OCI-LY3 (cell line): ENCODE data around the gene UBE2E2.

Experiments
- H2AFZ ChIP-seq: fragments of 200-600, 300-600 bp; shearing (Covaris generic); 2 replicates; pipeline ENCODE4 v1.6.0; 2014; ENCODE audit warnings: antibody characterized with exemption, low read depth, low read length
- H3K27ac ChIP-seq: fragments of 200-600, 300-600 bp; sonication (generic); 2 replicates; pipeline ENCODE4 v1.5.1; 2014; ENCODE audit warnings: mild to moderate bottlenecking, low read length, moderate library complexity, mixed read lengths
- H3K27me3 ChIP-seq: fragments of 200-600, 300-600 bp; sonication (generic); 2 replicates; pipeline ENCODE4 v1.6.1; 2014; ENCODE audit warnings: low read depth, low read length, mixed read lengths
- H3K36me3 ChIP-seq: fragments of 200-600, 300-600 bp; sonication (generic); replicated peaks from 2 replicates; pipeline ENCODE3; 2014; ENCODE audit warnings: low read depth, low read length, mixed read lengths
- H3K4me1 ChIP-seq: fragments of 300-600, 200-600 bp; sonication (generic); 2 replicates; pipeline ENCODE4 v1.6.1; 2014; ENCODE audit warnings: low read length, mixed read lengths
- H3K4me2 ChIP-seq: fragments of 200-600, 300-600 bp; sonication (generic); 2 replicates; pipeline ENCODE4 v1.6.1; 2014; ENCODE audit warnings: low read length, mixed read lengths
- H3K4me3 ChIP-seq: fragments of 300-600, 200-600 bp; sonication (generic); 2 replicates; pipeline ENCODE4 v1.5.1; 2014; ENCODE audit warnings: antibody characterized with exemption, mild to moderate bottlenecking, low read length, moderate library complexity
- H3K79me2 ChIP-seq: fragments of 300-600, 200-600 bp; shearing (Covaris generic); 2 replicates; pipeline ENCODE4 v1.6.1; 2014; ENCODE audit warnings: mild to moderate bottlenecking, low read length, mixed read lengths
- H3K9ac ChIP-seq: fragments of 300-600, 200-600 bp; shearing (Covaris generic); 2 replicates; pipeline ENCODE4 v1.6.0; 2014; ENCODE audit warnings: mild to moderate bottlenecking, low read length, moderate library complexity
- H3K9me3 ChIP-seq: fragments of 200-600, 300-600 bp; shearing (Covaris generic); 2 replicates; pipeline ENCODE4 v1.6.1; 2014; ENCODE audit warnings: low read length, mixed read lengths; ENCODE audit not compliant: insufficient read depth
- H4K20me1 ChIP-seq: fragments of 200-600, 300-600 bp; sonication (generic); 2 replicates; pipeline ENCODE4 v1.6.1; 2016; ENCODE audit warnings: low read length, mixed read lengths; ENCODE audit not compliant: insufficient read depth
- CTCF ChIP-seq: fragments of 200-600, 300-600 bp; sonication (generic); IDR thresholded peaks from 2 replicates; pipeline ENCODE4 v1.5.1; 2014; ENCODE audit warnings: antibody characterized with exemption, low read length, low read depth
- EZH2phosphoT487 ChIP-seq: fragments of 200-600 bp; shearing (Covaris generic); IDR thresholded peaks from 2 replicates; pipeline ENCODE4 v1.6.1; 2018; ENCODE audit warnings: antibody characterized with exemption, mixed run types, low read depth

The UBE2E2 gene

GRCh38 chr3:23192816-23193215 lies 10.3 kb upstream of the UBE2E2 start:
- no peak overlapping the region for H3K4me3 ChIP-seq
- H3K9ac ChIP-seq, result no peak overlapping the region
- no peak overlapping the region for H2AFZ ChIP-seq
- peaks cover 3% of the 10 kb centered on the region; the same call in 1 of the 2 replicates for H3K4me1 ChIP-seq
- no peaks in the 10 kb centered on the region for H3K9me3 ChIP-seq
- H3K27ac ChIP-seq, result no peak overlapping the region
- H3K27me3 ChIP-seq, result peaks cover 47% of the 10 kb centered on the region
- H3K4me2 ChIP-seq, result no peak overlapping the region
- no peaks in the 10 kb centered on the region for H4K20me1 ChIP-seq
- no peak for TF ChIP-seq EZH2phosphoT487
- TF ChIP-seq CTCF, result no peak
- no peaks in the 10 kb centered on the region for H3K79me2 ChIP-seq
- no peaks in the 10 kb centered on the region for H3K36me3 ChIP-seq

- H3K9me3 ChIP-seq, result no peaks in the 10 kb centered on the region
- no peaks in the 10 kb centered on the region for H4K20me1 ChIP-seq
- H3K9ac ChIP-seq, result no peak overlapping the region
- H3K79me2 ChIP-seq, result no peaks in the 10 kb centered on the region
- H3K4me2 ChIP-seq, result no peak overlapping the region
- no peak overlapping the region for H3K4me3 ChIP-seq
- TF ChIP-seq CTCF (no peak), EZH2phosphoT487 (no peak)
- H2AFZ ChIP-seq, result no peak overlapping the region
- H3K36me3 ChIP-seq, result no peaks in the 10 kb centered on the region
- H3K4me1 ChIP-seq, result peaks cover 3% of the 10 kb centered on the region; the same call in 1 of the 2 replicates
- H3K27ac ChIP-seq, result no peak overlapping the region
- H3K27me3 ChIP-seq, result peaks cover 46% of the 10 kb centered on the region
Measured at GRCh38 chr3:23193831-23194230, 9.3 kb upstream of the UBE2E2 start.

- H3K27me3 ChIP-seq, result peaks cover 68% of the 10 kb centered on the region
- no peaks in the 10 kb centered on the region for H3K36me3 ChIP-seq
- no peak for TF ChIP-seq CTCF
- TF ChIP-seq EZH2phosphoT487, result no peak
- no peak overlapping the region for H2AFZ ChIP-seq
- no peaks in the 10 kb centered on the region for H3K9me3 ChIP-seq
- no peak overlapping the region for H3K9ac ChIP-seq
- no peak overlapping the region for H3K4me2 ChIP-seq
- peaks cover 3% of the 10 kb centered on the region for H3K79me2 ChIP-seq
- H4K20me1 ChIP-seq, result no peaks in the 10 kb centered on the region
- H3K4me3 ChIP-seq, result no peak overlapping the region
- H3K27ac ChIP-seq, result no peak overlapping the region
- H3K4me1 ChIP-seq, result peaks cover 9% of the 10 kb centered on the region; the same call in 1 of the 2 replicates
Measured at GRCh38 chr3:23198801-23199200, 4.3 kb upstream of the UBE2E2 start.

GRCh38 chr3:23199649-23200048 lies 3.5 kb upstream of the UBE2E2 start:
- H3K79me2 ChIP-seq, result peaks cover 12% of the 10 kb centered on the region
- TF ChIP-seq CTCF (no peak), EZH2phosphoT487 (no peak)
- H2AFZ ChIP-seq, result no peak overlapping the region
- H3K27me3 ChIP-seq, result peaks cover 60% of the 10 kb centered on the region
- no peak overlapping the region for H3K9ac ChIP-seq
- no peak overlapping the region for H3K4me2 ChIP-seq
- no peaks in the 10 kb centered on the region for H3K36me3 ChIP-seq
- H3K27ac ChIP-seq, result no peak overlapping the region
- H3K4me1 ChIP-seq, result peaks cover 13% of the 10 kb centered on the region
- H3K4me3 ChIP-seq, result no peak overlapping the region
- H4K20me1 ChIP-seq, result peaks cover 6% of the 10 kb centered on the region; the same call in 1 of the 2 replicates
- no peaks in the 10 kb centered on the region for H3K9me3 ChIP-seq
